Measurements from ENCODE around the gene MAGOHB.
A peak's percentile ranks its signal among the peaks of the same experiment; 100 is the strongest.
"Not testable (repeated sequence)": the region's sequence is repeated elsewhere in the genome, so short reads cannot be mapped to it uniquely, and the experiment has no call there.

The MAGOHB gene

DNA sequence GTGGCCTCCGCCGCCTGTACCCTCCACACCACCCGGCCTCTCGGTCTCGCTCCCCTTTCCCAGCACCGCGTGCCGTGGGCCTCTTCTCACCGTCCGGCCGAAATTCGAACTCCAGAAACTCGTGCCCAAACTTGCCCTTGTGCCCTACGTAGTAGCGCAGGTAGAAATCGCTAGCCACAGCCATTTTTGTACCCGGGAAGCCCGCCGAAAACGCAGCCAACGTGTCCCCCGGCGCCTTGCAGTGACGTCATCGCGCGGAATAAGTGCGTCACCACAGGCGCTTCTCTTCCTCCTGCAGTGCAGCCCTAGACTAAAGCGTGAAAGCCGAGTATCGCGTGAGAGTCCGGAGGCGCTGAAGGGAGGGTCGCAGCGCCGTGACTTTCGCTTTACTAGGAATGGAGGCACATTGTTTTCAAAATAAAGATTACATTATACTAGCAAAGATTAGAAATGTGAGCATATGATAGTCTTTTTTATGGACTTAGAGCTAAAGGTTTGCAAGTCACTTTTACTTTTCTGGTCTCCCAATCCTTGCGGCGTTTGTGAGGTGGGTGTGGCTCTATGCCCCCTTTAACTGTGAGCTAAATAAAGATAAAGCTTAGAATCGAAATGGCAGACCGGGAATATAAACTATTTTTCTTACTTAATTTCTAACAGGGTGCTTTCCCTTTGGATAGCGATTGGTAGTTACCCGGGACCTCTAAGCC lies at the start of gene MAGOHB:
Gene MAGOHB, minus strand, starts transcription at position 261 of the 707 bp plus-strand sequence. Its CDS starts 77 bp downstream, at position 184.
- DNase-seq: peak; percentile 57

DNA sequence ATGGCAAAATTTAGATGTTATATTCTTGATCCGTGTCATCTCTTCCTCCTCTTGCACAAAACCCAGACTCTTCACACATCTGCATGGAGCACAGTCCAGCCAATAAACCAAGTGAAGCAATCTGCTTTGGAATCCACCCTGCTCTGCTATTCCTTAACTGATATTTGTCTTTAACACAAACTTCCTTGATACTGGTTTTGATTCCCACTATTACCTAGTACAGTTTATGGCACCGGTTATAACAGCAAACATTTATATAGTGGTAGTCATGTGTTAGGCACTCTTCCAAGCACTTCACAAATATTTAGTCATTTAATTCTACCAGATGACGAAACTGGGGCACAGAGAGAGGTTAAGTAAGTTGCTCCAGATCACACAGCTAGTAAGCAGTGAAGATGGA lies 47.9 kb upstream of the MAGOHB start:
- no peak for DNase-seq

DNA sequence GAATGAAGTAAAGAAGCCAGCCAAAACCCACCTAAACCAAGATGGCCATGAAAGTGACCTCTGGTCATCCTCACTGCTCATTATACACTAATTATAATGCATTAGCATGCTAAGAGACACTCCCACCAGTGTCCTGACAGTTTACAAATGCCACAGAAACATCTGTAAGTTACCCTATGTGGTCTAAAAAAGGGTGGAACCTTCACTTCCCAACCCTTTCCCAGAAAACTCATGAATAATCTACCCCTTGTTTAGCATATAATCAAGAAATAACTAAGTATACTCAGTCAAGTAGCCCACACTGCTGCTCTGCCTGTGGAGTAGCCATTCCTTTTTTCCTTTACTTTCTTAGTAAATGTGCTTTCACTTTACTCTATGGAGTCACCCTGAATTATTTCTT lies 40.6 kb upstream of the MAGOHB start:
- no peak for DNase-seq

GRCh38 chr12:10652192-10652591 lies 38.8 kb upstream of the MAGOHB start:
- DNase-seq: no peak

GRCh38 chr12:10646576-10646975 lies 33.2 kb upstream of the MAGOHB start:
- DNase-seq: not testable (repeated sequence)

DNA sequence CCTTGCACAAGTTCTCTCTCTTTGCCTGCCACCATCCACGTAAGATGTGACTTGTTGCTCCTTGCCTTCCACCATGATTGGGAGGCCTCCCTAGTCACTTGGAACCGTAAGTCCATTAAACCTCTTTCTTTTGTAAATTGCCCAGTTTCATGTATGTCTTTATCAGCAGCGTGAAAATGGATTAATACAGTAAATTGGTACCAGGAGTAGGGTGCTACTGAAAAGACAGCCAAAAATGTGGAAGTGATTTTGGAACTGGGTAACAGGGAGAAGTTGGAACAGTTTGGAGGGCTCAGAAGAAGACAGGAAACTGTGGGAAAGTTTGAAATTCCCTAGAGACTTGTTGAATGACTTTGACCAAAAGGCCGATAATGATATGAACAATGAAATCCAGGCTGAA lies 32.5 kb upstream of the MAGOHB start:
- no peak for DNase-seq

DNA sequence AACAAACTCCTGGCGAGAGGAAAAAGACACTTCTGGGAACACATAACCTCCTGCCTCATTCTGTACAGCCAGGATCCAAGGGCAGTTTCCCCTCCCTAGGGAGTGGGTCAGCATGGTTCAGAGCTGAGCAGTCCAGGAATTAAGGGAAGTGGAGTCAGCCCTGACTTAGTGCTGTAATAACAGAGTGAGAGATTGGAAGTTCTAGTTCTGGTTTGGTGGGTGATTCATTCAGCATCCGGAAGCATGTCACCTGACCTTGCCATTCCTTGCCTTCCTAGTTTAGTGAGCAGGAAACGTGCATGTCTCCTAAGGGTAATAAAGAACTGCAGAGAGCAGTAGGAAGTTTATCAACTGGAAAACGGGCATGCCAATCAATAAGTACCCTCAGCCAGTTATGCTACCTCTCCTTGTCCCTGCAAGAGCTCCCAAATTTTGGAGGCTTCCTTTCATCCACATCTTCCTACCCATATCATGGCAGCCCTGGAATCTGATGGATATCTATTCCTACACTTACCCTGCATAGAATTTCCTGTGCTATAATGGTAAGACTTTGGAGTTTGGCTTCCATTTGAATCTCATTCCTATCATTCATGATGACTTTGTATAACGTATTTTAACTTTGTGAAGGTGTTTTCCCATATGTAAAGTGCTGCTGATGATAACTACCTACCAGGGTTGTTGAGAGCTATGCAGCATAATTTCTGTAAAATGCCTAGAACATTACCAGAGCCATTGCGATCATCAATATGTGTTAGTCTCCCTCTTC lies 28.5 kb upstream of the MAGOHB start:
- DNase-seq: no peak

- DNase-seq: no peak
Measured at GRCh38 chr12:10638728-10639127, 25.3 kb upstream of the MAGOHB start.

DNA sequence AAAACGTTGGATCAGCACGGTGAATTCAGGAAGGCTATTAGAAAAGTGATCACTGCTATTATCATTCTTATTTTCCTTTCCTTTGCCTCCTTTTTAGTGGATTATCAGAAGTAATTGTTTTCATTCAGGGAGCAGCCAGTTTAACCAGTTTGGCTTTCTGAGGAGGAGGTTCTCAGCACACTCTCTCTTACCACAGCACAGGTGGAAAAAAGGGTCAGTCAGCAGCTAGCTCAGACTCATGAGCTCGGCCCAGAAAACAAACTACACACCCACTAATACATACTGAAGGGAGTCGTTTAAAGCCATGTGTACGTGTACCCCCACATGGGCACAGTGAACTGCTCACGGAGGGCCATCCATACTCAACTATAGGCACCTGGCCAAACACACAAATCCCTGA lies 23.2 kb upstream of the MAGOHB start:
- DNase-seq: no peak

- DNase-seq: no peak
Measured at GRCh38 chr12:10636124-10636523, 22.7 kb upstream of the MAGOHB start.

DNA sequence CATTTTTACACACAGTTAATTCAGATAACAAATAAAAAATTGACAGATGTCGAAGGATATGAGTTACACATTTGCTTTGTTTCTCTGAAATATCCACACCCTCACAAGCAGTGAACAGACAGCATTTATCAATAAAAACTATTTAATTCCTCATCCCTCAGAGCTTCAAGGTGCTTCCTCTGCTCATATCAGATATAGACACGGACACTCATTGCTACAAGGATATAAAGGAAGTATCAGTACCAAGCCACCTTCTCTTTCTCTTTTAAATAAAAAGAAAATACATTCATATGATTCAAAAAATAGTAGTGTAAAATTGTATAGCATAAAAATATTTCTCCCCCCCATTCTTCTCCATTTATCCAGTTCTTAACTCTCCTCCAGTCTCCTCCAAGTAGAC lies 21.9 kb upstream of the MAGOHB start:
- no peak for DNase-seq

- no peak for DNase-seq
Measured at GRCh38 chr12:10634427-10634826, 21.0 kb upstream of the MAGOHB start.

DNA sequence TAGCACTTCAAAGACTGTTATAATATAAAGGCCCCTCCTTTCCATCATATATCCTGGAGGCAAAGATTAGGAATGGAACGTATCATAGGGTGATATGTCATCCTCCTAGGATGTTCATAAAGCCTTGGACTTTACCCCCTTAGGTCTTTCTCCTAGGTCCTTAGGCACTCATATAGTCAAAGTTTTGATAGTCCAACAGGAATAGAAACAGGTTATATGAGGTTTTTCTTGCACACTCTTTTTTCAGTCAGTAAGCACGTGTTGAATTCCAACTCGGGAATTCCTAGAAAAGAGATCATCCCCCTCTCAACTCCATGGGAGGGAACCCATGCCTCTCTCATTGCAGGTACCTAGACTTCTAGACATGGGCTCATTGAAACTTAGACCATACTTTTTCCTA lies 20.1 kb upstream of the MAGOHB start:
- no peak for DNase-seq

- no peak for DNase-seq
Measured at GRCh38 chr12:10632226-10632625, 18.8 kb upstream of the MAGOHB start.

DNA sequence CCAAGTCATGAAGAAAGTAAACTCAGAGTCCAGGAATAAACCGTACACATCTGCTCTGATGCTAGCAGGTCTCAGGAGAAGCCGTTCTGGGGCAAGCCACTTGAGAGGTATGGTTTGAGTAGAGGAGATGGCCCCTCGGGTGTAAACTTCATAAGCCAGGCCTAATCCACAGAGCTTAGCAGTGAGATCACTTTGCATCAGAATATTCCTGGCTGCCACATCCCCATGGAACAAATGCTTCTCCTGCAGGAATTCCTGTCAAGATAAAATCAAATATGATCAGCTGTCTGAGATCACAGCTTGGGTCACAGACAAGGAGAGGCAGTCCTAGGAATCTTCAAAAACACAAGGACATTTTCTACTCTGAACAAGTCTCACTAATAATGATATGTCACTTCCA lies 11.2 kb upstream of the MAGOHB start:
- no peak for DNase-seq

- no peak for DNase-seq
Measured at GRCh38 chr12:10623131-10623530, 9.7 kb upstream of the MAGOHB start.

DNA sequence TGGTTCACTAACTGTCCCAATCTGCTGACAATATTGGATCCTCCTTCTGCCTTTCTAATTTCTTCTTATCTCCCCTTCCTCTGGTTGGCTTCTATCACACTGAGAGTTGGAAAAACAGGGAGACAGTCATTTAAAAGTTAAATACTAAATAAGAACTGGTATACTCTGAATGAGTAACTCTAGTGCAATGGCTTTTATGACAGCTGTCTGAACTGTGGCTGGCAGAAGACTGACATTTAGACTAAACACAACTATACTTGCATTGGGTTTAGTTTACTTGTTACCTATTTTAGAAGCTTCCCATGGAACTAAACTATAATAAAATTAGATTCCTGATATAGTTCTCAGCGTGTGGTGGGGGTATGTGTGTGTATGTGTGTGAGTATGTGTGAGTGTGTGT lies 7.9 kb upstream of the MAGOHB start:
- DNase-seq: no peak

- DNase-seq: no peak
Measured at GRCh38 chr12:10620078-10620779, 6.8 kb upstream of the MAGOHB start.

DNA sequence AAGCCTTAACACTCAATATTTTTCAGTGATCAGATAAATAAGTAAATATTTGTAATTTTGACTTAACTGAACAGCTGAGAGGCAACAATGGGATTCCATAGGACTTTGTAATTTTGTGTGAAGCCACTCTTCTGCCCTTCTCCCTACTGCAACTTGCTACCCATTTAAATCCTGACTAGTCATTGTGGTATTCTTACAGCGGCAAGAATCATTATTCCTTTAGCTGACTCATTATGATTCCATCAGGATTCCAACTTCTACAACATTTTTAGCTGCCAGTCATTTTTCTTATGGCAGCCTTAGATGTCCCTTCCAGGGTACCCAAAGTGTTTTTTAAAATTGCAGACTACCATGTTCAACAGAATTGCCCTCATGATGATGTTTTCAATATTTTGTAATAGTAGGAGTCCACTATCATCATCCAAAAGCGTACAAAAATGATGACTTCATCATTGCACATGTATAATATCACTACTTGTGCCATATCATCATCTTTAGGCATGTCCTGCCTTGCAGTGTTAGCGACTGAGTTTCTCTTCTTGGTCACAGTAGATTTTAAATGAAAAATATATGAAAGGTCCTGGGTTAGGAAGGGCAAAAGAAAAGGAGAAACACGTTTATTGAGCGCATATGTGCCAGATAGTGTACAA lies 5.1 kb upstream of the MAGOHB start:
- no peak for DNase-seq

- DNase-seq: no peak
Measured at GRCh38 chr12:10617863-10618262, 4.5 kb upstream of the MAGOHB start.

DNA sequence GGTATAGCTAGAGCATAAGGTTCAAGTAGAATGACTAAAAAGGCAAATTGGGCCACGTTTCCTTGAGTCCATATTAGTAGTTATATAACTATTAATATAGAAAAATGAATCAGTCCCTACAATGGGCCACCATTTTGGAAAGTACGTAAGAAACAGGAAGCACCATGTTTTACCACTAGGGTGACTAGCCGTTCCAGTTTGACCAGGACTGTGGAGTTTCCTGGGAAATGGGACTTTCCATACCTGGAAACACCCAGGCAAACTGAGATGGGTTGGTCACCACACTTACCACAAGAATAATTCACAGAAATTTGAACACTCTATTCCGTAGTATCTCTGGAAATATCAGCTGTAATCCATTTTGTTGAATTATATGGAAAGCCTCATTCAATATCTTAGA lies 2.1 kb upstream of the MAGOHB start:
- DNase-seq: no peak

- DNase-seq: no peak
Measured at GRCh38 chr12:10614056-10614370, 604 bp upstream of the MAGOHB start.

DNA sequence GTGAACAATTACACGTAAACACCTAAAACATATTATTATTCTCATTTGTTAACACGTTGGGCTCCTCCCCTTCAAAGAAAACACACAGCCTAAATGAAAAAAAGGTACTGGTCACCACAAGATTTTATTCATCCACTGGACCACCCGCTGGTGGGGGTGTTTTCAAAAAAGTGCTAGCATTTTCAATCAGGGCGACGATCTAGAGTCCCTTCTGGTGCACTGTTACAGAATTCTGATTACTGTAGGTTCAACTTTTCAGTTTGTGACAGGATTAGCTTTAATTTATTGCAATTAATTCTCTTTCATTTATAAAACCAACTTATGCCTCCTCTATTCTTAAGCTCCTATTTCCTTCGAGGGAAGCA lies 443 bp downstream of the MAGOHB start:
- DNase-seq: no peak

DNA sequence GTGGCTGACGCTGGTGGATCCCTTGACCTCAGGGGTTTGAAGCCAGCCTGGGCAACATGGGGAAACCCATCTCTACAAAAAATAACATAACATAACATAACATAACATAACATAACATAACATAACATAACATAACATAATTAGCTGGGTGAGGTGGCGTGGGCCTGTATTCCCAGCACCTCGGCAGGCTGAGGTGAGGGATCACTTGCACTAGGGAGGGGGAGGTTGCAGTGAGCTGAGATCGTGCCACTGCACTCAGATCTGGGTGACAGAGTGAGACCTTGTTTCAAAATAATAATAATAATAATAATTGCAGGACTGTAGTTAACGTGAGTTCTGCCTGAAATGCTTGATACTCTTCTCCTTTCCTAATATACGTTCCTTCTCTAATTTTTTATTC lies 1.3 kb downstream of the MAGOHB start:
- no peak for DNase-seq
